Neural crest cell (in vitro differentiated cells): ENCODE results near the gene PRR5L. TPM values are rescaled to one million over a fixed set of nuclear protein-coding genes. Genes with fewer than 3 reads are reported as not detected.

Experiments used
- DNase-seq: peaks from one replicate; pipeline ENCODE4 v3.0.0; 2021; ENCODE audit warnings: low read depth, mixed read lengths, low spot score
- H3K27ac Mint-ChIP-seq: one replicate; pipeline ENCODE4 v1.8.0; 2021; ENCODE audit warnings: mild to moderate bottlenecking, mixed read lengths; ENCODE audit not compliant: unreplicated experiment
- H3K27me3 Mint-ChIP-seq: 2 replicates; pipeline ENCODE4 v1.8.0; 2021; ENCODE audit warnings: low read depth, mild to moderate bottlenecking, mixed read lengths
- H3K36me3 Mint-ChIP-seq: 2 replicates; pipeline ENCODE4 v1.8.0; 2021; ENCODE audit warnings: low read depth, mild to moderate bottlenecking, mixed read lengths
- H3K4me1 Mint-ChIP-seq: 2 replicates; pipeline ENCODE4 v1.8.0; 2021; ENCODE audit warnings: mixed read lengths
- H3K4me3 Mint-ChIP-seq: one replicate; pipeline ENCODE4 v1.8.0; 2021; ENCODE audit warnings: mild to moderate bottlenecking, mixed read lengths
- H3K9me3 Mint-ChIP-seq: 2 replicates; pipeline ENCODE4 v1.8.0; 2021; ENCODE audit warnings: mixed read lengths
- CTCF ChIP-seq: fragments of 200-600 bp; sonication (generic); conservative IDR thresholded peaks from 2 replicates; pipeline ENCODE4 v1.5.0; 2021; ENCODE audit warnings: antibody characterized with exemption, mild to moderate bottlenecking
- total RNA-seq: library from RNA; stranded (reverse); gene quantifications from 2 replicates; pipeline ENCODE4 v1.2.1, GENCODE V29; 2021

Gene PRR5L
- total RNA-seq, 1 donor from 2014 or later = 6.6 TPM

- H3K4me1 Mint-ChIP-seq = no peaks in the 10 kb centered on the region
- no peak overlapping the region for H3K4me3 Mint-ChIP-seq
- DNase-seq = no peak
- no peaks in the 10 kb centered on the region for H3K27me3 Mint-ChIP-seq
- no peak for TF ChIP-seq CTCF
- H3K36me3 Mint-ChIP-seq = peaks cover 7% of the 10 kb centered on the region
- peaks cover 5% of the 10 kb centered on the region for H3K9me3 Mint-ChIP-seq
- H3K27ac Mint-ChIP-seq = no peak overlapping the region
These were observed 145.6 kb downstream of the PRR5L start for GRCh38 chr11:36441610-36442208.

DNA sequence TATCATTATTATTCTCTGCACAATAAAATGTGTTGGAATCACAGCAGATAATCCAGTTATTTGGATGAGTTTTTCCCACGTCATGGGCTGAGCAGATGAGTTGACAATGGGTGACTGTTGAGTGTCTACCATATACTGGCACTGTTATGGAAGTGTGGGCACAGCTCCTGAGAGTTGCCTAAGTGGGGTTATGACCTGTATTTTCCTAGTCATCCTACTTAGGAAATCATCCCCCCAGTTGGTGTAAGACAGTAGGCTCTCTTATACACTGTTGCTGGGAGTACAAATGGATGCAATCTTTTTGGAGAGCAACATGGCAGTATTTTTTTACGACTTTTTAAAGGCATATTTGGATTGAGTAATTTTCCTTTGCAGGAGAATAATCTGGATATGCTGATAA lies 147.6 kb downstream of the PRR5L start:
- Mint-ChIP-seq H3K27me3 (no peaks in the 10 kb centered on the region), H3K27ac (no peak overlapping the region), H3K4me3 (no peak overlapping the region), H3K9me3 (peaks cover 5% of the 10 kb centered on the region), H3K4me1 (no peaks in the 10 kb centered on the region), H3K36me3 (peaks cover 12% of the 10 kb centered on the region)
- TF ChIP-seq CTCF = no peak
- no peak for DNase-seq

GRCh38 chr11:36446135-36446534 lies 150.0 kb downstream of the PRR5L start:
- no peaks in the 10 kb centered on the region for H3K4me1 Mint-ChIP-seq
- no peak for DNase-seq

GRCh38 chr11:36447514-36447913 lies 151.4 kb downstream of the PRR5L start:
- peaks cover 2% of the 10 kb centered on the region for H3K9me3 Mint-ChIP-seq
- H3K4me1 Mint-ChIP-seq = peaks cover 8% of the 10 kb centered on the region
- H3K4me3 Mint-ChIP-seq = no peak overlapping the region
- DNase-seq = no peak
- no peaks in the 10 kb centered on the region for H3K27me3 Mint-ChIP-seq
- H3K27ac Mint-ChIP-seq = no peak overlapping the region
- TF ChIP-seq CTCF = no peak
- H3K36me3 Mint-ChIP-seq = peaks cover 13% of the 10 kb centered on the region

More at GRCh38 chr11:36446135-36446534, 150.0 kb downstream of the PRR5L start:
- Mint-ChIP-seq H3K4me3 (no peak overlapping the region), H3K36me3 (peaks cover 18% of the 10 kb centered on the region), H3K27me3 (no peaks in the 10 kb centered on the region), H3K9me3 (peaks cover 5% of the 10 kb centered on the region), H3K27ac (no peak overlapping the region)
- no peak for TF ChIP-seq CTCF

DNA sequence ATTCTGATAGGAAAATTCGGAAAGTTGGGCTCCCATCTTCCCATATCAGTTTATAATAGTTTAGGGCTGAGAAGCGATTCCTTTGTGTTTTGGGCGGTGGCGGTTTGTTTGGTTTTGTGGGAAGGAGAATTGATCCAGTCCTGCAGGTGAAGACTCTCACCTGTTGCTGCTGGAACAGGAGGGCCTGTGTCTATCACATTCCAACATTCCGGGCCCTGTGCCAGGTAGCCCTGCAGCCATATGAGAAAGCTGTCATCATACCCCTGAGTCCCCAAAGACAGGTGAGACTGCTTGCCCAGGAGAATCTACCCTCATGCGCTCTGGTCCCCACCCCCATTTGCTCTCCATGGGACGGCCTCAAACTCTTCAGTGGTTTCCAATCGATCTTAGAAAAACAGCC lies 151.9 kb downstream of the PRR5L start:
- H3K27ac Mint-ChIP-seq = no peak overlapping the region
- no peaks in the 10 kb centered on the region for H3K27me3 Mint-ChIP-seq
- H3K4me1 Mint-ChIP-seq = peaks cover 12% of the 10 kb centered on the region
- peaks cover 13% of the 10 kb centered on the region for H3K36me3 Mint-ChIP-seq
- DNase-seq = no peak
- H3K4me3 Mint-ChIP-seq = no peak overlapping the region
- TF ChIP-seq CTCF = no peak
- H3K9me3 Mint-ChIP-seq = peaks cover 2% of the 10 kb centered on the region
